Spleen (tissue), 11 donors: ENCODE measurements around the gene ABHD4. TPM values are rescaled to one million over a fixed set of nuclear protein-coding genes. Genes with fewer than 3 reads are reported as not detected.
A peak's percentile ranks its signal among the peaks of the same experiment; 100 is the strongest.

Source experiments
- DNase-seq: peaks from one replicate; pipeline ENCODE4 v3.0.0-alpha.2; 2020
- H3K27ac ChIP-seq, 8 donors: fragments of 200-600 bp; sonication (generic) in 7 of 8; 1 replicate in 4 of 8; 2 replicates in 4 of 8; pipeline versions ENCODE4 v1.5.0 to v1.8.0; 2016 to 2021; ENCODE audit warnings: inconsistent platforms in 4 of 8, mild to moderate bottlenecking in 4 of 8, moderate library complexity in 1 of 8
- H3K27me3 ChIP-seq, 7 donors: fragments of 200-600 bp; sonication (generic) in 6 of 7; replicated peaks in 1 of 7; 1 replicate in 4 of 7; 2 replicates in 3 of 7; pipeline versions ENCODE4 v1.5.0 to v1.8.0; 2016 to 2021; ENCODE audit warnings: inconsistent platforms in 3 of 7, mild to moderate bottlenecking in 1 of 7
- H3K36me3 ChIP-seq, 6 donors: fragments of 200-600 bp; sonication (generic) in 5 of 6; 1 replicate in 4 of 6; 2 replicates in 2 of 6; pipeline versions ENCODE4 v1.5.0 to v1.8.0; 2016 to 2021; ENCODE audit warnings: inconsistent platforms in 2 of 6
- H3K4me1 ChIP-seq, 6 donors: fragments of 200-600 bp; sonication (generic) in 5 of 6; 1 replicate in 3 of 6; 2 replicates in 3 of 6; pipeline versions ENCODE4 v1.5.0 to v1.8.0; 2016 to 2021; ENCODE audit warnings: inconsistent platforms in 3 of 6
- H3K4me3 ChIP-seq, 8 donors: fragments of 200-600 bp; sonication (generic) in 7 of 8; 1 replicate in 4 of 8; 2 replicates in 4 of 8; pipeline versions ENCODE4 v1.5.0 to v1.8.0; 2016 to 2021; ENCODE audit warnings: inconsistent platforms in 4 of 8, mild to moderate bottlenecking in 4 of 8, moderate library complexity in 2 of 8
- H3K9me3 ChIP-seq, 8 donors: fragments of 200-600 bp; sonication (generic) in 7 of 8; 1 replicate in 4 of 8; 2 replicates in 4 of 8; pipeline versions ENCODE4 v1.5.0 to v1.8.0; 2016 to 2021; ENCODE audit warnings: inconsistent platforms in 4 of 8
- POLR2A ChIP-seq, 3 donors: fragments of 450-650 bp; IDR thresholded peaks; one replicate each; pipeline ENCODE4 v1.5.1; 2017; ENCODE audit warnings: antibody characterized with exemption in 3 of 3, mild to moderate bottlenecking in 1 of 3
- POLR2AphosphoS5 ChIP-seq, 3 donors: sonication (generic); formaldehyde crosslinking; IDR thresholded peaks; one replicate each; pipeline ENCODE4 v1.5.1; 2017; ENCODE audit warnings: antibody characterized with exemption in 3 of 3
- WGBS, 5 donors: extraction: QIAGEN DNeasy Blood & Tissue Kit in 3 of 5; methylation state at CpG; one replicate each; pipeline versions ENCODE4 v1.1.5 to v1.1.7; 2013 to 2018; 5-methylcytosine and 5-hydroxymethylcytosine counted together
- intact Hi-C: fragments of 100-400 bp; cut with DNase I; formaldehyde crosslinking; loops from one replicate; pipeline ENCODE4 v1.15.0; 2023; ENCODE audit warnings: low total_unique reads
- polyA plus RNA-seq, 3 donors: library from polyadenylated mRNA; stranded (reverse); fragments of 200-250 nt; gene quantifications; one replicate each; pipeline ENCODE4 v1.2.1, GENCODE V29; 2013
- total RNA-seq, 7 donors: library from RNA; depleted of rRNA in 3 of 7; stranded (reverse); fragments of >200 nt in 3 of 7; fragmentation: NEBNext Ultra II Directional in 4 of 7; extraction: Animal tissue kit (Norgen Biotek cat#: 25700) in 4 of 7; gene quantifications; one replicate each; pipeline versions ENCODE4 v1.1.0 to v1.2.1, GENCODE V29; 2016 to 2021
- TF ChIP-seq, protein P1 (sequence below), 11 experiments: fragments of 200-600 bp in 7 of 11; fragments of 450-650 bp in 4 of 11; sonication (generic) in 4 of 11; IDR thresholded peaks in 8 of 11; conservative IDR thresholded peaks in 3 of 11; 1 replicate in 7 of 11; 2 replicates in 4 of 11; pipeline versions ENCODE4 v1.4.0 to v1.8.0; 2016 to 2021; ENCODE audit warnings: antibody characterized with exemption in 11 of 11, inconsistent platforms in 4 of 11, mild to moderate bottlenecking in 1 of 11
- donor health status: healthy with polysubstance abuse.
- donor health status: DM: no; HTN: no; CAD: no; lungs with moderate emphysema.
- donor health status: DM: no; HTN: no; CAD: no.
- donor health status: Bipolar disorder and iron deficiency.
- donor health status: healthy.
- donor health status: DM: no; HTN: no; CAD: no.
- donor health status: DM: yes; HTN: yes; CAD: no.

The ABHD4 gene
- total and polyA plus RNA-seq, 10 donors = 7.2 to 32.8 (median 23.5) TPM

DNA sequence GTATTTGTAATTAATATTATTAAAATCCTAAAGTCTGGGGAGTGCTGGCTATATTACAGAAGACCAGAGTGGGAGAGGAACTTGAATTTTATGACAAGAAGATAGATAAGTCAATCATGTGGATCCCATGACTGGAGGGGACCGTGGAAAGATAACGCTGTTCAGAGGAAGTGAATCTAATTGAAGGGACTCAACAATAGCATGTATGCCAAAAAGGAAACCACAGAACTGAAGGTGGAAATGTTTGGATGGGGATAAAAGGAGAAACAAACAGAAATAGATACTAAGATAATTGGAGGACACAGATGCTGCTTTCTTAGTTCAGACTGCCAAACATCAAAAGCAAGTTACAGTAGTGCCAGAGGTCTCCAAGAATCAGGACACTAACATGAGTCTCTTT lies 24.9 kb downstream of the ABHD4 start:
- no peak for TF ChIP-seq POLR2A (IDR thresholded peaks at IDR 0.05)
- TF ChIP-seq POLR2AphosphoS5 (IDR thresholded peaks at IDR 0.05) = no peak
- TF ChIP-seq, protein P1, sequence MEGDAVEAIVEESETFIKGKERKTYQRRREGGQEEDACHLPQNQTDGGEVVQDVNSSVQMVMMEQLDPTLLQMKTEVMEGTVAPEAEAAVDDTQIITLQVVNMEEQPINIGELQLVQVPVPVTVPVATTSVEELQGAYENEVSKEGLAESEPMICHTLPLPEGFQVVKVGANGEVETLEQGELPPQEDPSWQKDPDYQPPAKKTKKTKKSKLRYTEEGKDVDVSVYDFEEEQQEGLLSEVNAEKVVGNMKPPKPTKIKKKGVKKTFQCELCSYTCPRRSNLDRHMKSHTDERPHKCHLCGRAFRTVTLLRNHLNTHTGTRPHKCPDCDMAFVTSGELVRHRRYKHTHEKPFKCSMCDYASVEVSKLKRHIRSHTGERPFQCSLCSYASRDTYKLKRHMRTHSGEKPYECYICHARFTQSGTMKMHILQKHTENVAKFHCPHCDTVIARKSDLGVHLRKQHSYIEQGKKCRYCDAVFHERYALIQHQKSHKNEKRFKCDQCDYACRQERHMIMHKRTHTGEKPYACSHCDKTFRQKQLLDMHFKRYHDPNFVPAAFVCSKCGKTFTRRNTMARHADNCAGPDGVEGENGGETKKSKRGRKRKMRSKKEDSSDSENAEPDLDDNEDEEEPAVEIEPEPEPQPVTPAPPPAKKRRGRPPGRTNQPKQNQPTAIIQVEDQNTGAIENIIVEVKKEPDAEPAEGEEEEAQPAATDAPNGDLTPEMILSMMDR (IDR thresholded peaks at IDR 0.05 in 8 of 11, conservative IDR thresholded peaks at IDR 0.05 in 3 of 11) = no peak
- H3K27ac ChIP-seq = no peak overlapping the region
- H3K27me3 ChIP-seq = no peaks in the 10 kb centered on the region
- peaks cover 0 to 5% (median 0%) of the 10 kb centered on the region in 6 donors for H3K4me1 ChIP-seq
- DNase-seq = no peak
- no peaks in the 10 kb centered on the region for H3K9me3 ChIP-seq
- H3K36me3 ChIP-seq = no peaks in the 10 kb centered on the region
- intact Hi-C loops = no loop called here
- no peak overlapping the region for H3K4me3 ChIP-seq
- 3 to 23% (median 11%) methylated on average over 2 of the region's 2 CpGs for WGBS, 5 donors

DNA sequence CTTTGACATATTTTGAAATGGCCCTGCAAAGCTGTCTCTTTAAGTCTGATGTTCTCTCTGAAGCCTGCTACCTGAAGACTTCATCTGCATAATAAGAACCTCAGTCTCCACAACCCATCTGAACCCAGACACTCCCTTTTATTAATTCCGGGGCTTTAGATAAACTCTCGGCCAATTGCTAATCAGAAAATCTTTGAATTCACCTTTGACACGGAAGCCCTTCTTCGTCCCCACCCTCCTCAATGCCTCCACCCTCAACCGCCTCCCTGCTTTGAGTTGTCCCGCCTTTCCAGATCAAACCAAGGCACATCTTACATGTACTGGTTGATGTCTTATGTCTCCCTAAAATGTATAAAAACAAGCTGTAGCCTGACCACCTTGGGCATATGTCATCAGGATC lies 28.5 kb downstream of the ABHD4 start:
- no peak overlapping the region for H3K4me3 ChIP-seq
- H3K4me1 ChIP-seq = peaks cover 0 to 5% (median 0%) of the 10 kb centered on the region in 6 donors
- peaks cover 0 to 16% (median 5%) of the 10 kb centered on the region in 8 donors for H3K9me3 ChIP-seq
- H3K36me3 ChIP-seq = no peaks in the 10 kb centered on the region
- no peaks in the 10 kb centered on the region for H3K27me3 ChIP-seq
- DNase-seq = no peak
- TF ChIP-seq, protein P1 (IDR thresholded peaks at IDR 0.05 in 8 of 11, conservative IDR thresholded peaks at IDR 0.05 in 3 of 11) = no peak
- TF ChIP-seq POLR2A (IDR thresholded peaks at IDR 0.05) = no peak
- TF ChIP-seq POLR2AphosphoS5 (IDR thresholded peaks at IDR 0.05) = no peak
- WGBS, 5 donors = 88 to 95% (median 92%) methylated on average over 6 of the region's 6 CpGs
- intact Hi-C loops = no loop called here
- no peak overlapping the region for H3K27ac ChIP-seq

DNA sequence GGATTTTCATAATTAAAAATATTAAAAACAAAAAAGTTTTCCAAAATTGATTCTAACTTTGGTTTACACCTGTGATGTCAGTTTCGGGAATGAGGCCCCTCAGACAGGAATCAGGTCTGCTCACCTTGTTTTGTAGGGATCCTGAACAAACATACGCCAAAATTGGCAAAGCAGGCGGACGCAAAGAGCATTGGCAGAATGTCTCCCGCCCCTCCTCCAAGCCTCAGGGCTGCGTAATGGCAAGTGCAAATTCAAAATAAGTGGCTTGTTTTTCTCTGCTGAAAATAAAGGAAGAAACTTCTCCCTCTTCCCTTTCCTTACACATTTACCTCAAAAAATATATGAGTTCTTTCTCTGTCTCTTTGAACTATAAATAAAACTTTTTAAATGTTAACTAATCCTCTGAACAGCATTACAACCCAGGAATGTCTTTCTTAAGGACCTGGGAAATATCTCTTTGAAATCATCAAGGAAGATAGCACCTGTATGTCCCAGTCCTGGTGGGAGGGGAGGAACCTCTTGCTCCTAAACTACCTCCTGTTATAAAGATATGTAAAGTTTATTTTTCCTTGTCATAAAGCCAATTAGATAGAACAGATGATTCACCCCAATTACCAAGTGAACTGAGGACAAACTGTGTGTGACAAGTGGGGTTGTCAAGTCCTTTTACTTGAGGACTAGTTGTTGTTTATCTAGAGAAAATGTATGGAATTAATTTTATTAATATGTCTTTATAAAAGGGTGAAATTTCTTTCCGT lies 29.6 kb downstream of the ABHD4 start:
- WGBS, 5 donors = 82 to 94% (median 92%) methylated on average over 7 of the region's 7 CpGs
- H3K27me3 ChIP-seq = no peaks in the 10 kb centered on the region
- no peak for DNase-seq
- H3K9me3 ChIP-seq = peaks cover 0 to 20% (median 5%) of the 10 kb centered on the region in 8 donors
- intact Hi-C loops = no loop called here
- no peak overlapping the region for H3K4me3 ChIP-seq
- TF ChIP-seq POLR2A (IDR thresholded peaks at IDR 0.05) (no peak), POLR2AphosphoS5 (IDR thresholded peaks at IDR 0.05) (no peak)
- TF ChIP-seq, protein P1 (IDR thresholded peaks at IDR 0.05 in 8 of 11, conservative IDR thresholded peaks at IDR 0.05 in 3 of 11) = no peak
- no peaks in the 10 kb centered on the region for H3K36me3 ChIP-seq
- no peak overlapping the region for H3K27ac ChIP-seq
- peaks cover 0 to 5% (median 0%) of the 10 kb centered on the region in 6 donors for H3K4me1 ChIP-seq

DNA sequence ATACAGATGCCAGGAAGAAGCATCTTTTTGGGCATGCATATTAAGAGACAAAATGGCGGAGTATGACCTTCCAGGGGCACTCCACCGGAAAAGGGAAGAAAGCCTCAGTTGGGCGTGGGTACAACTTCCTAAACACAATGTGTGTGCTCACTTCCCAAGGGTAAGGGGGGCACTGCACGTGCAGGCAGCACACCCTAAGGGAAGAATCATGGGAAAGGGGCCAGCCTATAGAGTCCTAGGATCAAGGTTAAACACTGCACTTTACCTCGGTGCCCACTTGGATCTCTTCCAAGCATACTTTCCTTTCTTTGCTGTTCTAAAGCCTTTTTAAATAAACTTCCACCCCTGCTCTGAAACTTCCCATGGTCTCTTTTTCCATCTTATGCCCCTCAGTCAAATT lies 31.3 kb downstream of the ABHD4 start:
- H3K27ac ChIP-seq = peak overlapping the region in 3 of 8 donors; percentile 17 to 22 (median 21)
- WGBS, 5 donors = 46 to 78% (median 58%) methylated on average over 5 of the region's 5 CpGs
- H3K4me3 ChIP-seq = no peak overlapping the region
- DNase-seq = no peak
- H3K27me3 ChIP-seq = no peaks in the 10 kb centered on the region
- no peaks in the 10 kb centered on the region for H3K36me3 ChIP-seq
- intact Hi-C loops = no loop called here
- TF ChIP-seq, protein P1 (IDR thresholded peaks at IDR 0.05 in 8 of 11, conservative IDR thresholded peaks at IDR 0.05 in 3 of 11) = no peak
- peak in 1 of 3 donors; percentile 23 for TF ChIP-seq POLR2AphosphoS5 (IDR thresholded peaks at IDR 0.05)
- peaks cover 0 to 20% (median 5%) of the 10 kb centered on the region in 8 donors for H3K9me3 ChIP-seq
- no peaks in the 10 kb centered on the region for H3K4me1 ChIP-seq
